HepG2 (cell line): ENCODE results near the gene SPATA32. TPM values are rescaled to one million over a fixed set of nuclear protein-coding genes. Genes with fewer than 3 reads are reported as not detected.

ENCODE experiments used
- ATAC-seq: fragments of 200-7000 bp; cut with Tn5 transposase; 3 replicates; pipeline ENCODE4 v1.9.1; 2020; ENCODE audit warnings: mild to moderate bottlenecking, moderate library complexity
- BruUV-seq: library from RNA; stranded (reverse); fragments of 400-500 nt; replicated peaks from 2 replicates; lab custom pipeline; 2021; lab: Mats Ljungman, UMichigan
- CTCF ChIA-PET: fragments of 300-600 bp; formaldehyde crosslinking; extraction: SDS; loops from one replicate; lab custom pipeline; 2021; ENCODE audit warnings: low total read pairs, inconsistent platforms, low intra/inter-chr PET ratio; lab: Yijun Ruan, JAX
- POLR2A ChIA-PET: fragments of 350-600 bp; sonication (Branson Sonifier 250); formaldehyde crosslinking; loops from one replicate; lab custom pipeline; 2020; ENCODE audit warnings: antibody characterized with exemption, inconsistent platforms; lab: Yijun Ruan, JAX
- DNase-seq: peaks from one replicate; pipeline ENCODE4 v3.0.0-alpha.2; 2015; ENCODE audit warnings: low spot score
- FAIRE-seq: peaks from 3 replicates; lab custom pipeline; 2011; peaks lifted over from hg19 to GRCh38; lab: Jason Lieb, UNC
- H2AFZ ChIP-seq: one replicate; pipeline ENCODE4 v1.6.1; 2011; ENCODE audit warnings: low read length, inconsistent platforms
- H3K27ac ChIP-seq: fragments of 300-600 bp; 3 replicates; pipeline ENCODE4 v1.8.0; 2011; ENCODE audit warnings: mixed run types, mild to moderate bottlenecking, mixed read lengths, low read length, inconsistent platforms; ENCODE audit not compliant: insufficient read depth; ENCODE audit errors: extremely low read length
- H3K27me3 ChIP-seq, 2 experiments: fragments of 200-600 bp in 1 of 2; 2 replicates in 1 of 2; 3 replicates in 1 of 2; pipeline versions ENCODE4 v1.6.0 to v1.8.0; 2011; ENCODE audit warnings: low read length in 2 of 2, mild to moderate bottlenecking in 2 of 2, moderate library complexity in 2 of 2, inconsistent platforms in 1 of 2; ENCODE audit not compliant: insufficient read depth in 2 of 2, control insufficient read depth in 1 of 2
- H3K36me3 ChIP-seq, 2 experiments: fragments of 200-600 bp in 1 of 2; replicated peaks in 1 of 2; 2 replicates in 1 of 2; 3 replicates in 1 of 2; pipeline versions ENCODE4 v1.5.1 to v1.8.0; 2011; ENCODE audit warnings: low read length in 2 of 2, inconsistent platforms in 1 of 2; ENCODE audit not compliant: insufficient read depth in 2 of 2, control insufficient read depth in 1 of 2
- H3K4me1 ChIP-seq: 2 replicates; pipeline ENCODE4 v1.5.1; 2012; ENCODE audit warnings: low read length, inconsistent platforms; ENCODE audit not compliant: insufficient read depth
- H3K4me2 ChIP-seq: 2 replicates; pipeline ENCODE4 v1.6.0; 2011; ENCODE audit warnings: low read depth, low read length, inconsistent platforms
- H3K4me3 ChIP-seq, 3 experiments: fragments of 200-600 bp in 1 of 3; sonication (generic), shearing (Covaris generic) in 1 of 3; replicated peaks in 1 of 3; 2 replicates each; pipeline ENCODE4 v1.5.1; 2011 to 2016; ENCODE audit warnings: low read length in 3 of 3, inconsistent platforms in 2 of 3, low read depth in 2 of 3, mild to moderate bottlenecking in 2 of 3, control low read depth in 1 of 3, mixed read lengths in 1 of 3; ENCODE audit not compliant: insufficient read depth in 1 of 3
- H3K79me2 ChIP-seq: one replicate; pipeline ENCODE4 v1.6.1; 2011; ENCODE audit warnings: low read length, inconsistent platforms; ENCODE audit not compliant: insufficient read depth
- H3K9ac ChIP-seq: 2 replicates; pipeline ENCODE4 v1.6.0; 2011; ENCODE audit warnings: mild to moderate bottlenecking, low read depth, low read length, inconsistent platforms; ENCODE audit not compliant: insufficient read depth
- H3K9me3 ChIP-seq: 2 replicates; pipeline ENCODE4 v1.5.1; 2012; ENCODE audit warnings: mild to moderate bottlenecking, low read length
- H4K20me1 ChIP-seq: 2 replicates; pipeline ENCODE4 v1.6.0; 2011; ENCODE audit warnings: inconsistent platforms, mild to moderate bottlenecking, low read length, moderate library complexity; ENCODE audit not compliant: insufficient read depth
- E2F5 ChIP-seq: sonication (generic); formaldehyde crosslinking; conservative IDR thresholded peaks from 2 replicates; pipeline ENCODE4 v1.4.0; 2020; ENCODE audit warnings: missing genetic modification reagents
- SMARCE1 ChIP-seq: fragments of 450-650 bp; IDR thresholded peaks from 2 replicates; pipeline ENCODE4 v1.6.1; 2017; ENCODE audit warnings: borderline replicate concordance
- SP1 ChIP-seq, 2 experiments: fragments of 450-650 bp in 1 of 2; sonication (generic) in 1 of 2; formaldehyde crosslinking in 1 of 2; IDR thresholded peaks; 2 replicates each; pipeline versions ENCODE4 v1.4.0 to v1.6.1; 2016 to 2020; ENCODE audit warnings: missing genetic modification reagents in 1 of 2
- ZFP62 ChIP-seq: sonication (generic); formaldehyde crosslinking; IDR thresholded peaks from 2 replicates; pipeline ENCODE4 v1.4.0; 2020; ENCODE audit warnings: missing genetic modification reagents
- ZNF136 ChIP-seq: sonication (generic); formaldehyde crosslinking; IDR thresholded peaks from 2 replicates; pipeline ENCODE4 v1.8.1; 2022; ENCODE audit warnings: low read depth, mild to moderate bottlenecking, moderate library complexity, missing genetic modification reagents
- ZNF512 ChIP-seq: sonication (generic); formaldehyde crosslinking; IDR thresholded peaks from 2 replicates; pipeline ENCODE4 v1.4.0; 2020; ENCODE audit warnings: mild to moderate bottlenecking, missing genetic modification reagents
- ZNF512B ChIP-seq: sonication (generic); formaldehyde crosslinking; IDR thresholded peaks from 2 replicates; pipeline ENCODE4 v1.5.1; 2020; ENCODE audit warnings: missing genetic modification reagents, mild to moderate bottlenecking, borderline replicate concordance
- ZNF776 ChIP-seq: sonication (generic); formaldehyde crosslinking; IDR thresholded peaks from 2 replicates; pipeline ENCODE4 v1.4.0; 2020; ENCODE audit warnings: mild to moderate bottlenecking, missing genetic modification reagents
- WGBS: methylation state at CpG from one replicate; pipeline ENCODE4 v1.1.6; 2017; ENCODE audit warnings: low lambda C conversion rate; 5-methylcytosine and 5-hydroxymethylcytosine counted together
- in situ Hi-C: cut with HindIII; loops from 2 replicates; pipeline ENCODE4 v1.10.0; 2017; ENCODE audit warnings: low pct_unique_long_range_greater_than_20kb; ENCODE audit not compliant: extremely low pct_ligation_motif_present
- intact Hi-C: fragments of 100-400 bp; cut with micrococcal nuclease; formaldehyde crosslinking; loops from one replicate; pipeline ENCODE4 v1.10.0; 2022; ENCODE audit not compliant: unreplicated experiment
- polyA plus RNA-seq, 8 experiments: library from polyadenylated mRNA; depleted of rRNA in 3 of 8; stranded (reverse) in 7 of 8; unstranded in 1 of 8; fragments of >200 nt; fragmentation: Illumina TruSeq in 4 of 8; extraction: Trizol in 4 of 8; gene quantifications; 2 replicates each; pipeline versions ENCODE4 v1.2.1 to v1.2.3, GENCODE V29; 2011 to 2016; ENCODE audit warnings: low read depth in 4 of 8, missing spikeins in 1 of 8, mixed read lengths in 1 of 8; ENCODE audit not compliant: insufficient read depth in 1 of 8
- total RNA-seq, 5 experiments: library from RNA; depleted of rRNA; stranded (reverse); fragments of >200 nt; fragmentation: Illumina TruSeq; extraction: Trizol; gene quantifications; 2 replicates each; pipeline ENCODE4 v1.2.3, GENCODE V29; 2016; ENCODE audit warnings: low read depth in 1 of 5

Gene SPATA32
- total and polyA plus RNA-seq, 2 of the 13 experiments (the other 11 are each of a cell fraction or from before 2014, with no cell fraction given): not detected

- TF ChIP-seq SMARCE1 (no peak), ZNF512B (CRISPR knock-in tag) (no peak), ZNF512 (CRISPR knock-in tag) (no peak), ZNF776 (CRISPR knock-in tag) (0 out of 2 replicates have a peak, but pooled peaks have one; percentile 36), SP1 (IDR thresholded peaks at IDR 0.05) (no peak), SP1 (CRISPR knock-in tag; IDR thresholded peaks at IDR 0.05) (no peak), ZNF136 (CRISPR knock-in tag) (no peak), E2F5 (CRISPR knock-in tag) (no peak), ZFP62 (CRISPR knock-in tag) (no peak)
- Histone ChIP-seq H3K27me3 (no peaks in the 10 kb centered on the region), H3K9ac (no peak overlapping the region), H3K36me3 (peaks cover 15 to 41% of the 10 kb centered on the region in 2 experiments), H3K4me2 (no peak overlapping the region), H3K9me3 (no peaks in the 10 kb centered on the region), H4K20me1 (no peaks in the 10 kb centered on the region), H3K27ac (no peak overlapping the region), H2AFZ (no peak overlapping the region), H3K4me1 (peaks cover 27% of the 10 kb centered on the region), H3K4me3 (no peak overlapping the region), H3K79me2 (peaks cover 4% of the 10 kb centered on the region)
- ATAC-seq (no peak), DNase-seq (no peak), FAIRE-seq (no peak)
- WGBS: 96% methylated on average over 11 of the region's 11 CpGs
- no TSS peak for BruUV-seq
- ChIA-PET CTCF (no interaction called here), POLR2A (no interaction called here)
- in situ Hi-C loops: no loop called here
- intact Hi-C loops: no loop called here
Observed at GRCh38 chr17:45290269-45290765, 28.4 kb upstream of the SPATA32 start.
